GM19099 (cell line): ENCODE data around the gene MAPKBP1.

Source experiments
- POLR2A ChIP-seq: IDR thresholded peaks from 3 replicates; pipeline ENCODE4 v1.6.1; 2011; ENCODE audit warnings: low read depth; ENCODE audit not compliant: insufficient read length; ENCODE audit errors: extremely low read depth

The MAPKBP1 gene

DNA sequence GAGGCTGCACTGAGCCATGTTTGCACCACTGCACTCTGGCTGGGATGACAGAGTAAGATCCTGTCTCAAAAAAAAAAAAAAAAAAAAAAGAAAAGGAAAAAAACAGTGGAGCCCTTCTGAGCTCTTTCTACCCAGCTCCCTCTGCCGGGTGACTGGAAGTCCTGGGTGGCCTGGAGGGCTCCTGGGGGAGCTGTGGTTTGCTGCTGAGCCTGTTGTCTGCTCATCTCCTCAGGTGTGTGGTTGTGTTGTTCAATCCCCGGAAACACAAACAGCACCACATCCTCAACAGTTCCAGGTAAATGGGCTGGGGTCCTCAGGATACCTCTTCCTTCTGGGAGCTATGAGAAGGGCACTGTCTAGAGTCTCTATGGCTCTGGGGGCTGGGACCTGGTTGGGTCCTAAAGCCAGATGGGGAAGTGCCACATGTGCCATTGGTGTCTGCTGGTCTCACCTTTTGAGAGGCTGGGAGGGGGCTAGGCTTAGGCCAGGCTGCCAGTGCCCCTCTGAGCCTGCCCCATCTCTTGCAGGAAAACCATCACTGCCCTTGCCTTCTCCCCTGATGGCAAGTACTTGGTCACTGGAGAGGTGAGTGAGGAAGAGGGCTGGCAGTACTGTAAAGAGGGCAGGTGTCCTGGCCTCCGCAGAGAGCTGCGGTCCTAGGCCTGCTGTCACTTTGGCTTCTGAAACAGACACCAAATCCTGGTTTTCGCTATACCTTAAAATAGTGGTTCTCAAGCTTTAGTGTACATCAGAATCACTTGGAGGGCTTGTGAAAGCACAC, 36.6 kb downstream of the MAPKBP1 start:
- no peak for TF ChIP-seq POLR2A

DNA sequence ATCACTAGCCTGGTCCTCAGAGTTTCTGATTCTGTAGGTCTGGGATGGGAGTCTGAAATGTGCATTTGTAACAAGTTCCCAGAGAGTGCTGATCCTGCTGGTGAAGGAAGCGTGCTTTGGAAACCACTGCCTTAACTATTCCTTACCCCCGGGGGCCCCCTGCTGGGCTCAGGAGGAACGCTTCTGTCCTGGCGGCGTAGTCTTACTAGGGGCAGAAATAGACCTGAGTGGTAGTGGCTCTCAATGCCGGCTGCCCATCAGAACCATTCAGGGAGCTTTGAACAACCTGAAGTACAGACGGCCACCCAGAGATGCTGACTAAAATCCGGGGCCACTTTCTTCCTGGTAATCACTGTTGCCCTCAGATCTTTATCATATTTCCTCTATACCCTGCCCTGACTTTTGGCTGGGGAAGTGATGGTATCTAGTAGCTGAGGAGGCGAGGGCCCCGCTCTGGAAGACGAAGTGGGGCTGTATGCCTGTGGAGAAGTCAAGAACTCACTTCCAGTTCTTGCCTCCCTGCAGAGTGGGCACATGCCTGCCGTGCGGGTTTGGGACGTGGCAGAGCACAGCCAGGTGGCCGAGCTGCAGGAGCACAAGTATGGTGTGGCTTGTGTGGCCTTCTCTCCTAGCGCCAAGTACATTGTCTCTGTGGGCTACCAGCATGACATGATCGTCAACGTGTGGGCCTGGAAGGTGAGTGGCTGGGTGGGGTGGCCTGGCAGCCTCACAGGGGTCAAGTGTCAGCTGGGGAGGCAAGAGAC, 37.3 kb downstream of the MAPKBP1 start:
- no peak for TF ChIP-seq POLR2A

DNA sequence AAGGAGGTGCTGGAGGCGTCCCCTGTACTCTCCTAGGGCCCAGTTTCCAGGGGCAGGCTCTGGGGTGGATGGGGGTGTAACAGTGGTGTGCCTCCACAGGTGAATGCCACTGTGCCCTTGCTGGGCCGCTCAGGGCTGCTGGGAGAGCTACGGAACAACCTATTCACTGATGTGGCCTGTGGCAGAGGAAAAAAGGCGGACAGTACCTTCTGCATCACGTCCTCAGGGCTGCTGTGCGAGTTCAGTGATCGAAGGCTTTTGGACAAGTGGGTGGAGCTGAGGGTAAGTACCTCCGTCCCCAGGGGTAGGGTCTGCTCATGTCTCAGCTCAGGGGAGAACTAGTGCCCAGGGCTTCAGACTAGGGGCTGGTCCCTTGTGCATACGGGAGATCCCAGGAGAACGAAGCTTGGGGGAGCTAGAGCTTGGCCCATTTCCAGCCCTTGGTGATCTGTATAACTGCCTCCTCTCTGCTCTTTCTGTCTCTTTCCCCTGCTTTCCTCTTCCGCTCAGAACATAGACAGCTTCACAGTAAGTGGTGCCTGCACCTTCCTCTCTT, 38.6 kb downstream of the MAPKBP1 start:
- TF ChIP-seq POLR2A, result no peak

DNA sequence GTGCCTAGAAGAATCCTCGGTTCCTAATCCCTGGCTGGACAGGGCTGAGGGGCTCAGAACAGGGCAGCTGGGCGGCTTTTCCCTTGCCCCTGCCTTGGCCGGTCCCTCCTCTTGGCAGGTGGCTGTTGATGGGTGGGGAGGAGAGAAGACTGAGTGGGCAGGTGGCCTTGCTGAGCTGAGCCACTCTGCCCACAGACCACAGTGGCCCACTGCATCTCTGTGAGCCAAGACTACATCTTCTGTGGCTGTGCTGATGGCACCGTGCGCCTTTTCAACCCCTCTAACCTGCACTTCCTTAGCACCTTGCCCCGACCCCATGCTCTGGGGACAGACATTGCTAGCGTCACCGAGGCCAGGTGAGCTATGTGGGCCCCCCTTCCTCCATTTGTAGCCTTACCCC, 39.1 kb downstream of the MAPKBP1 start:
- no peak for TF ChIP-seq POLR2A

DNA sequence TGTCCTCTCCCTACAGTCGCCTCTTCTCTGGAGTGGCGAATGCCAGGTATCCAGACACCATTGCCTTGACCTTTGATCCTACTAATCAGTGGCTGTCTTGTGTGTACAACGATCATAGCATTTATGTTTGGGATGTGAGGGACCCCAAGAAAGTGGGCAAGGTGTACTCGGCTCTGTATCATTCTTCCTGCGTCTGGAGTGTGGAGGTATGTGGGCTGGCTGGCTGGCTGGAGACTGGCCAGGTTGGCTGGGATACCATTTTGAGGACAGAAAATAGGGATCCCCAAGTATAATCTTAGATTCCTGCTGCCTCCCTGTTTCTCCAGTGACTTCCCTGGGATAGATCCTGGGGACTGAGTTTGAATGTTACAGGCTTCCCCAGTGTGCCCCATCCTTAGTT, 40.2 kb downstream of the MAPKBP1 start:
- TF ChIP-seq POLR2A, result no peak

DNA sequence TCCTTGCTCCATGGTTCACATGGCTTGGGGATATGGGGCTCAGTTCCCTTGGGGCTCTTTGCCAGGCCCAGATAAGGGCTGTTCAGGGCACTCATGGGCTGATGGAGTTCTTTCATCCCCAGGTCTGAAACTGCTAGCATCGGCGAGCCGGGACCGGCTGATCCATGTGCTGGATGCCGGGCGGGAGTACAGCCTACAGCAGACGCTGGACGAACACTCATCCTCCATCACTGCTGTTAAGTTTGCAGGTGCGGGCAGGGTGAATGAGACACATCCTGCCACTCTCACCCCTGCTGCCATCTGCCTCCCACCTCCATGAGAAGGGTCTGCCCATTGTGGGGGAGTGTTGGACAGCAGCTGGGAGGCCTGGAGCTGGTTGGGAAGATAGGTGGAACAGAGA, 42.5 kb downstream of the MAPKBP1 start:
- no peak for TF ChIP-seq POLR2A

DNA sequence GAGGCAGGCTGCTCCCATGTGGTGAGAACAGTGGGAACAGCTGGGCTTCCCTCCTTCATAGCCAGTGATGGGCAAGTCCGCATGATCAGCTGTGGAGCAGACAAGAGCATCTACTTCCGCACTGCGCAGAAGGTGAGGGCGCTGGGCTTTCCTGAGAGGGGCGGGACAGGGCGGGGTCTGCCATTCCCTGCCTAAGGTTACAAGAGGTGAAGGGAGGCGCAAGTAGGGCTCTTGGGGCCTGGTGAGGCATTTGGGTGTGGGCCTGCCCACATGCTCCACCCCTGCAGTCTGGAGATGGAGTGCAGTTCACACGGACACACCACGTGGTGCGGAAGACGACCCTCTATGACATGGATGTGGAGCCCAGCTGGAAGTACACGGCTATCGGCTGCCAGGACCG, 43.0 kb downstream of the MAPKBP1 start:
- TF ChIP-seq POLR2A, result no peak

DNA sequence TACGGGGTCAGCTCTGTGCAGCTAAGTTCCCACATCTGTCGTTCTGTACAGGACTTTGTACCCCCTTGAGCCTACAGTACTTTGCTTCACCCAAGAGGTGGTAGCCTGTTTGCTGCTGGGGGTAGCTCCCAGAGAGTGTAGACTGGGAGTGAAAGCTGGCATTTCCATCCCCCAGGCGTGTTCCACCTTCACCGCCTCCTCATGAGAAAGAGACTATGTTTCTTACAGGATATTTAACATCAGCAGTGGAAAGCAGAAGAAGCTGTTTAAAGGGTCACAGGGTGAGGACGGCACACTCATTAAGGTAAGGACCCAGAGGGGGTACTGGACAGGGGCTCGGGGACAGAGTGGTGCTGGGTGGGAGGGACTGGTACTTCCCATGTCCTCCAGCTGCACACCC, 43.5 kb downstream of the MAPKBP1 start:
- TF ChIP-seq POLR2A, result no peak

DNA sequence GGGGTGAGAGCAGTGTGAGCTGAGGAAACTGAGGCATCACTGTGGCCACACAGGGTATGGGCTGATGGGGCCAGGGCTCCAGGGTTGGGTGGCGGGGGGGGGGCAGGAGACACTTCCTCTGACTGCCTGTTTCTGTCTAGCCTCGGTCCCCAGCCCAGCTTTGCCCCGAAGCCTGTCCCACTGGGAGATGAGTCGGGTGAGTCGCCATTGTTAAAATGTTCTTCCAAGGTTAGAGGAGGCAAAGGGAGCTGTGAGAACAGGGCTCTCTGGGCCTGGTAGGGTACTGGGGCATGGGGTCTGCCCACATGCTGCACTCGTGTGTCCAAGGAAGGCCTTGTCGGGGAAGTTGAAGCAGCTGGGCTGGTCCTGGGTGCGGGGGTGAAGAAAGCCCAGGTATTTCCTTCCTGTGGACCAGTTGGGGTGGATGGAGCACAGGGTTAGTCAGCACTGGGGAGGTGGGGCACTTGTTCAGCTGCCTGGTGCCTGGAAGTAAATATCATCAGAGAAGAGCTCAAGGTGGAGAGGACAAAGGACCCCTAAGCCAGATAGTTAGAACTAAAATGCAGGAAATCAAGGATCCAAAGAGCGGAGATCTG, 45.3 kb downstream of the MAPKBP1 start:
- no peak for TF ChIP-seq POLR2A

DNA sequence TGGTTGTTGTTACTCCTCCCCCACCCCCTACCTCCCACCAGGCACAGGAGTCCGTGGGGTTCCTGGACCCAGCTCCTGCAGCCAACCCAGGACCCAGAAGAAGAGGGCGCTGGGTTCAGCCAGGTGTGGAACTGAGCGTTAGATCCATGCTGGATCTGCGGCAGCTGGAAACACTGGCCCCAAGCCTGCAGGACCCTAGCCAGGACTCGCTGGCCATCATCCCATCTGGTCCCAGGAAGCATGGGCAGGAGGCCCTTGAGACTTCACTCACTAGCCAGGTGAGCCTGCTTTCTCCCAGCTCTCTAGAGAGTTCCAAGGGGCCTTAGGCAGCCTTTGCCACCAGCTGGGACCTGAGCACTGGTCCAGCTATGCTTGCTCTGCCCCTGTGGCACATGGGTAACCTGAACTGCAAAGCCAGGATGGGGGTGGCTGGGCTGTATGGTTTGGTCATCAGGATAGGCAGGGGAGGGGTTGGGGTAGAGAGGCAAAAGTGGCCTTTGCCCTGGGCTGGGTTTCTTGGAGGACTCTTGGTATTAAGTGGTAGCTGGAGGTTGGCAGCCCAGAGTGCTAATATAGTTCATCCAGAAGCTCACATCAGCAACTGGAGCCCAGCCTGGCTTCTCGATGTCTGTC, 46.6 kb downstream of the MAPKBP1 start:
- TF ChIP-seq POLR2A, result no peak

DNA sequence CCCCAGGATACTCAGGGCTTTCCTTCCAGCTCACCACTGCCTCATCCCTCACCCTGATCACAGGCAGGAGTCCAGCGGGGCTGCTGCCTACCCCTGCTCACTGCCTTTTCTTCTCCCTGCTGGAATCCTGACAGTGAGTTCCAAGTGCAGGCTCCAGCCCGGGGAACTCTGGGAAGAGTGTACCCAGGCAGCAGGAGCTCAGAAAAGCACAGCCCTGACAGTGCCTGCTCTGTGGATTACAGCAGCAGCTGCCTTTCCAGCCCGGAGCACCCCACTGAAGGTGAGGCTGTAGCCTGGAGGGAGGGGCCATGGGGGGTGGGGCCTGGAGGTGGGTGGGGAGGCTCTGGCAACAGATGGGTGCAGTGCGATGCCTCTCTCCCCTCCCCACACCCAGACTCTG, 47.5 kb downstream of the MAPKBP1 start:
- no peak for TF ChIP-seq POLR2A

DNA sequence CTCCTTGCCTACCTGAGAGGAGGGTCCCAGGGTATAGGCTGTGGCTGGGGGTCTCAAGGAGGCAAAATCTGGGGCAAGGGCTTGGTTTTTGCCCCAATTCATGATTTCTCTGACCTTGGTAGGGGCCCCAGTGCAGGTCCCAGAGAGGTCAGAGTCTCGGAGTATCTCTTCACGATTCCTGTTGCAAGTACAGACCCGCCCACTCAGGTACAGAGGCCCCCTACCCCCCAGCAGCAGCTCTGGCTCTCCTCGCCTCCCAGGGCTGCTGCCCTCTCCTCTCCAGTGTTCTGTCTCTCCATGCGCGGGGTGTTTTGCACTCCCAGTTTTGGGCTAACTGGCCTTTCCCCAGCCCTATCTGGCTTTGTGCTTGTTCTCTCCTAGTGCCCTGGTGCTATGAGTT, 48.2 kb downstream of the MAPKBP1 start:
- no peak for TF ChIP-seq POLR2A

DNA sequence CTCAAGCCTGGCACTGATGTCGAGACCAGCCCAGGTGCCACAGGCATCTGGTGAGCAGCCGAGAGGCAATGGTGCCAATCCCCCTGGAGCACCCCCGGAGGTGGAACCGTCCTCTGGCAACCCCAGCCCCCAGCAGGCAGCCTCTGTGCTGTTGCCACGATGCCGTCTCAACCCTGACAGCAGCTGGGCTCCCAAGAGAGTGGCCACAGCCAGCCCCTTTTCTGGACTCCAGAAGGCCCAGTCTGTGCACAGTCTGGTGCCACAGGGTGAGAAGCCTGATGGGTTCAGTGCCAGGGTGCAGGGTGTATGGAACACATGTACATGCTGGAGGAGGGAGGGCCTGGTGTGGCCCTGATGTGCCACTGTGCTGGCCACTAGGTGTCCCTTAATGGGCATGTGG, 48.7 kb downstream of the MAPKBP1 start:
- TF ChIP-seq POLR2A, result no peak

DNA sequence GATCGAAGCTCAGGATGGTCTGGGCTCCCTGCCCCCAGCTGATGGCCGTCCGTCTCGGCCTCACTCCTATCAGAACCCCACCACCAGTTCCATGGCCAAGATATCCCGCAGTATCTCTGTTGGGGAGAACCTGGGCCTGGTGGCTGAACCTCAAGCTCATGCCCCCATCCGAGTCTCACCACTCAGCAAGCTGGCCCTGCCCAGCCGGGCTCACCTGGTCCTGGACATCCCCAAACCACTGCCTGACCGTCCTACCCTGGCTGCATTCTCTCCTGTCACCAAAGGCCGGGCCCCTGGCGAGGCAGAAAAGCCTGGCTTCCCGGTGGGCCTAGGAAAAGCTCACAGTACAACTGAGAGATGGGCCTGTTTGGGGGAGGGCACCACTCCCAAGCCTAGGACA, 49.2 kb downstream of the MAPKBP1 start:
- no peak for TF ChIP-seq POLR2A

DNA sequence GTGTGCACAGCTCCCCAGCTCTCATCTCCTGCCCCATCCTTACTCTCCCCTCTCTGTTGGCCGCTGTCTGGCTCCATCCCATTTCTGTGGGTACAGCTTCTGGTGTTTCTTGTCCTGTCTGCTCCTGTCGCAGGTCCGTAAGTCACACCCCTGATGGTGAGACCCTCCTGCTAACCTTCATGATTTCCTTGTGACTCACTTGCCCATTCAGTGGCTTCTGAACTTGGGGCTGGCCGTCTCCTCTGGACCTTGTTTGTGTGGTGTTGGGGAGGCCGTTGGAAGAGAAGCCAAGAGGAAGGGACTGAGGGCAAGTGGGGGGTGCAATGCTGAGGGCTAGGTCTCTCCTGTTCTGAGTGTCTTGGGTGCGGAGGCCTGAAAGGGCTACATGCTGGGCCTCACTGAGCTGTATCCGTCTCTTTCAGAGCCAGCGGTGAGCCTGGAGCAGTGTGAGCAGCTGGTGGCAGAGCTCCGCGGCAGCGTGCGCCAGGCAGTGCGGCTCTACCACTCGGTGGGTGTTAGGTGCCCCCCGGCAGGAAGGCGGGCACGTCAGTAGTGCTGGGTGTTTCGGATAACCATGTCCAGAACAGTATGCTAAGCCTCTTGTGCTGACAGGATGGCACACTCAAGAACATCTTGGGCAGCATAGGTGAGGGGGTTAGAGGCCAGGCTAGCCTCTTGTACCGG, 49.9 kb downstream of the MAPKBP1 start:
- no peak for TF ChIP-seq POLR2A
